ENCODE data around the gene NFAM1. TPM values are rescaled to one million over a fixed set of nuclear protein-coding genes. Genes with fewer than 3 reads are reported as not detected.

Gene NFAM1
- total and polyA plus RNA-seq, 2 donors (not counting 3 experiments of a cell fraction or from before 2014, with no cell fraction given): not detected

GRCh38 chr22:42343121-42343454 lies 89.1 kb downstream of the NFAM1 start:
- no TSS peak for BruUV-seq (replicated peaks)

GRCh38 chr22:42342426-42343120 lies 89.6 kb downstream of the NFAM1 start:
- no peak overlapping the region for H3K4me3 ChIP-seq (replicated peaks in 1 of 3; ENCODE audit: insufficient read depth in 1 of 3, low read depth in 1 of 3, low read length in 3 of 3)
- no peaks in the 10 kb centered on the region for H3K79me2 ChIP-seq (ENCODE audit: control insufficient read depth, insufficient read depth, low read length)
- CTCF ChIA-PET: interaction anchor here (1.2 kb wide), 1 partner anchor 102 kb away, joined by 3 read pairs; no protein-coding TSS in a partner anchor
- H3K4me1 ChIP-seq (ENCODE audit: control insufficient read depth, extremely low read depth, insufficient read depth, low read length): no peaks in the 10 kb centered on the region
- TF ChIP-seq, protein P1, sequence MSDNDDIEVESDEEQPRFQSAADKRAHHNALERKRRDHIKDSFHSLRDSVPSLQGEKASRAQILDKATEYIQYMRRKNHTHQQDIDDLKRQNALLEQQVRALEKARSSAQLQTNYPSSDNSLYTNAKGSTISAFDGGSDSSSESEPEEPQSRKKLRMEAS (IDR thresholded peaks at IDR 0.05; ENCODE audit: insufficient read depth, insufficient read length): no peak
- no peak for TF ChIP-seq EZH2 (IDR thresholded peaks at IDR 0.05; ENCODE audit: borderline replicate concordance, low read depth, low read length, severe bottlenecking)
- TF ChIP-seq MYC (IDR thresholded peaks at IDR 0.05; ENCODE audit: low read depth, low read length): no peak
- no peak for TF ChIP-seq POLR2AphosphoS5 (IDR thresholded peaks at IDR 0.05; ENCODE audit: insufficient read depth, low read depth, low read length)
- TF ChIP-seq FOS (IDR thresholded peaks at IDR 0.05; ENCODE audit: borderline replicate concordance, insufficient read depth, low read length): no peak
- TF ChIP-seq POLR2A (IDR thresholded peaks at IDR 0.05; ENCODE audit: low read depth, low read length): no peak
- no peak for TF ChIP-seq GATA2 (IDR thresholded peaks at IDR 0.05; ENCODE audit: insufficient read depth, insufficient read length, low read depth, low read length)
- H3K27ac ChIP-seq (ENCODE audit: insufficient read depth, low read depth, low read length): no peak overlapping the region
- POLR2A ChIA-PET: no interaction called here
- FAIRE-seq (no peak), DNase-seq (ENCODE audit: low read depth, low spot score) (no peak)
- dilution Hi-C loops (cut with MboI; ENCODE audit: extremely low pct_ligation_motif_present, low sequenced_read_pairs) (no loop called here), intact Hi-C loops (cut with micrococcal nuclease) (no loop called here)
- peaks cover 2 to 9% of the 10 kb centered on the region in 2 experiments for H3K27me3 ChIP-seq (ENCODE audit: control insufficient read depth in 2 of 2, insufficient read depth in 2 of 2, low read length in 2 of 2)
- no peaks in the 10 kb centered on the region for H4K20me1 ChIP-seq (replicated peaks; ENCODE audit: control insufficient read depth, extremely low read depth, insufficient read depth, low read length)
- H3K9ac ChIP-seq (replicated peaks; ENCODE audit: extremely low read depth, insufficient read depth, low read length): no peak overlapping the region
- H2AFZ ChIP-seq (ENCODE audit: low read depth, low read length): no peak overlapping the region
- no peaks in the 10 kb centered on the region for H3K9me3 ChIP-seq (replicated peaks; ENCODE audit: control insufficient read depth, insufficient read depth, low read length)
- no peaks in the 10 kb centered on the region for H3K9me1 ChIP-seq (replicated peaks; ENCODE audit: control insufficient read depth, extremely low read depth, insufficient read depth, low read length)
- H3K36me3 ChIP-seq (ENCODE audit: control insufficient read depth in 2 of 2, extremely low read depth in 1 of 2, insufficient read depth in 2 of 2, low read length in 2 of 2): no peaks in the 10 kb centered on the region
- BruUV-seq (replicated peaks): no TSS peak
- no peak overlapping the region for H3K4me2 ChIP-seq (ENCODE audit: insufficient read depth, low read length)

More at GRCh38 chr22:42343121-42343454, 89.1 kb downstream of the NFAM1 start:
- Histone ChIP-seq H3K4me3 (replicated peaks in 1 of 3; ENCODE audit: insufficient read depth in 1 of 3, low read depth in 1 of 3, low read length in 3 of 3) (no peak overlapping the region), H3K4me1 (ENCODE audit: control insufficient read depth, extremely low read depth, insufficient read depth, low read length) (no peaks in the 10 kb centered on the region), H4K20me1 (replicated peaks; ENCODE audit: control insufficient read depth, extremely low read depth, insufficient read depth, low read length) (no peaks in the 10 kb centered on the region), H3K27me3 (ENCODE audit: control insufficient read depth in 2 of 2, insufficient read depth in 2 of 2, low read length in 2 of 2) (peaks cover 2 to 9% of the 10 kb centered on the region in 2 experiments), H3K9me1 (replicated peaks; ENCODE audit: control insufficient read depth, extremely low read depth, insufficient read depth, low read length) (no peaks in the 10 kb centered on the region), H3K79me2 (ENCODE audit: control insufficient read depth, insufficient read depth, low read length) (no peaks in the 10 kb centered on the region), H2AFZ (ENCODE audit: low read depth, low read length) (no peak overlapping the region), H3K36me3 (ENCODE audit: control insufficient read depth in 2 of 2, extremely low read depth in 1 of 2, insufficient read depth in 2 of 2, low read length in 2 of 2) (no peaks in the 10 kb centered on the region), H3K9me3 (replicated peaks; ENCODE audit: control insufficient read depth, insufficient read depth, low read length) (no peaks in the 10 kb centered on the region), H3K9ac (replicated peaks; ENCODE audit: extremely low read depth, insufficient read depth, low read length) (no peak overlapping the region), H3K4me2 (ENCODE audit: insufficient read depth, low read length) (no peak overlapping the region), H3K27ac (ENCODE audit: insufficient read depth, low read depth, low read length) (no peak overlapping the region)
- TF ChIP-seq MYC (IDR thresholded peaks at IDR 0.05; ENCODE audit: low read depth, low read length): no peak
- no peak for TF ChIP-seq FOS (IDR thresholded peaks at IDR 0.05; ENCODE audit: borderline replicate concordance, insufficient read depth, low read length)
- TF ChIP-seq JUN (IDR thresholded peaks at IDR 0.05; ENCODE audit: borderline replicate concordance, insufficient read depth, insufficient read length, low read depth): no peak
- FAIRE-seq (no peak), DNase-seq (ENCODE audit: low read depth, low spot score) (no peak)
- intact Hi-C loops (cut with micrococcal nuclease): no loop called here
- ChIA-PET POLR2A (no interaction called here), CTCF (no interaction called here)
- dilution Hi-C loops (cut with MboI; ENCODE audit: extremely low pct_ligation_motif_present, low sequenced_read_pairs): no loop called here

Data from endothelial cell of umbilical vein (primary cell).